Glomerular visceral epithelial cell (primary cell): Measurements from ENCODE around the gene ABT1.

Experiments used
- DNase-seq: peaks from one replicate; pipeline ENCODE4 v3.0.0-alpha.2; 2016; ENCODE audit errors: extremely low spot score

Gene ABT1

GRCh38 chr6:26575494-26575939 lies 21.2 kb upstream of the ABT1 start:
- no peak for DNase-seq

DNA sequence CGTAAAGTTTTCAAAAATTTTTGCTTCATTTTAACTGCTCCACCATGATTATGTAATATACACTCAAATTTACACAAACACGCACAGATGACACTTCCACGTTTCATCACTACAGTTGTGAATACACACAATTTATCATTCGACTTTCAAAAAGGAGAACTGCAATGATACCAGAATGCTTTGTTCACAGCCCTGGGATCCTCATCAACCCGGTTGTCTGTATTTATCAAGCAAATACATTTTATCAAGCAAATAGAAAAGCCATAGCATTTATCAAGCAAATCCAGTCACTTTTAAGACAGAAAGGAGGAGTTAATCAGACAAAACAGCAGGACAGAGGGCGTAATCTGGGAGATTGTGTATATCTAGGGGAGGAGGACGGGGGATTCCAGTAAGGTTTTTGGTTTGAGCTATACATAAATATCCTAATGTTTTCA lies 20.3 kb upstream of the ABT1 start:
- DNase-seq: no peak

GRCh38 chr6:26576929-26577719 lies 19.6 kb upstream of the ABT1 start:
- peak; percentile 37 for DNase-seq

DNA sequence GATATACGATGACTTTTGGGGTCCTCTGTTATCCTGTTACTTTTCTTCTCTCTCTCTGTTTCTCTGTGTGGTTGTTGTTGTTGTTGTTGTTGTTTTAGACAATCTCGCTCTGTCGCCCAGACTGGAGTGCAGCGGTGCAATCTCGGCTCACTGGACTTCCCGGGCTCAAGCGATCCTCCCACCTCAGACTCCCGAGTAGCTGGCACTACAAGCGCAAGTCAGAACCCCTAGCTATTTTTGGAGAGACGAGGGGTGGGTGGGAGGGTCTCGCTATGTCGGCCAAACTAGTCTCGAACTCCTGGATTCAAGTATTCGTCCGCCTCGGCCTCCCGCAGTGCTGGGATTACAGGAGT lies 19.1 kb upstream of the ABT1 start:
- DNase-seq: no peak

DNA sequence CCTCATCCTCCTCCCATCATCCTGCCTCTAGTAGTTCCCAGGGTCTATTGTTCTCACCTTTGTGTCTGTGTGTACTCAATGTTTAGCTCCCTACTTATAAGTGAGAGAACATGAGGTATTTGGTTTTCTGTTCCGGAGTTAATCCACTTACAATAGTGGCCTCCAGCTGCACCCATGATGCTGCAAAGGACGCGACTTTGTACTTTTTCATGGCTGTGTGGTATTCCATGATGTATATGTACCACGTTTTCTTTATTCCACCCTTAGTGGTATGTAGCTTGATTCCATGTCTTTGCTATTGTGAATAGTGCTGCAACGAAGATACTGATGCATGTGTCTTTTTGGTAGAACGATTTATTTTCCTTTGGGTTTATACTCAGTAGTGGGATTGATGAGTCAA lies 18.5 kb upstream of the ABT1 start:
- DNase-seq: no peak

DNA sequence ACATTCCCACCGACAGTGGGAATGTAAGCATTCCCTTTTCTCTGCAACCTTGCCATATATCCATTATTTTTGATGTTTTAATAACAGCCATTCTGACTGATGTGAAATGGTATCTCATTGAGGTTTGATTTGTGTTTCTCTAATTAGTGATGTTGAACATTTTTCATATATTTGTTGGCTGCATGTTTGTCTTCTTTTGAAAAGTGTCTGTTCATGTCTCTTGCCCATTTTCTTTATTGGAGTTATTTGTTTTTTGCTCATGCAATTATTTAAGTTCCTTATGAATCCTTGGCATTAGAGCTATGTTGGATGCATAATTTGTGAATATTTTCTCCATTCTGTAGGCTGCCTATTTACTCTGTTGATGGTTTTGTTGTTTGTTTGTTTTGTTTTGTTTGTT lies 18.0 kb upstream of the ABT1 start:
- no peak for DNase-seq

- no peak for DNase-seq
Measured at GRCh38 chr6:26581164-26581915, 15.4 kb upstream of the ABT1 start.

DNA sequence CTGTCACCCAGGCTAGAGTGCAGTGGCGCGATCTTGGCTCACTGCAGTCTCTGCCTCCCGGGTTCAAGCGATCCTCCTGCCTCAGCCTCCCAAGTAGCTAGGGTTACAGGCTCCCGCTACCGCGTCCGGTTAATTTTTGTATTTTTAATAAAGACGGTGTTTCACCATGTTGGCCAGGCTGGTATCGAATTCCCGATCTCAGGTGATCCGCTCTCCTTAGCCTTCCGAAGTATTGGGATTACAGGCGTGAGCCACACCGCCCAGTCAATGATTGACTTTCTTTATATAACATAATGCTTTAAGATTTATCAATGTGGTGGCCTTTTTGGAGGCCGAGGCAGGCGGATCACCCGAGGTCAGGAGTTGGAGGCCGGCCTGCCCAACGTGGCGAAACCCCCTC lies 7.8 kb upstream of the ABT1 start:
- DNase-seq: no peak

GRCh38 chr6:26592649-26593048 lies 4.1 kb upstream of the ABT1 start:
- no peak for DNase-seq

GRCh38 chr6:26593278-26594130 lies 3.2 kb upstream of the ABT1 start:
- no peak for DNase-seq

DNA sequence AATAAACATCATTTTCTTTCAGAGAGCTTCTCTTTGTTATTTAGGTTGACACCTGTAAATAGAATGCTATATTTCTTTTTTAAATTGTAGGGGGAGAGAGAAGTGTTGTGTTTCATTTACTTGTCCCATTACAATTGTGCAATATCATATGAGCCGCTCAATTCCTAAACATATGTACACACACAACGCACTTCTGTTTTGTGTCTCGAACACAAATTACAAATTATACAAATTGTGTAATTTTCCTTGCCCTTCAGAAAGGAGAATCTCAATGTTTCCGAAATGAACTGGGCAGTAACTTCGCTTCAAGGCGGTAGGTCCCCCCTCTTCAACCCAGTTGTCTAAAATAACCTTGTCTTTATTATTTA lies 2.6 kb upstream of the ABT1 start:
- DNase-seq: no peak

- peak; percentile 9 for DNase-seq
Measured at GRCh38 chr6:26594730-26595632, 1.8 kb upstream of the ABT1 start.

DNA sequence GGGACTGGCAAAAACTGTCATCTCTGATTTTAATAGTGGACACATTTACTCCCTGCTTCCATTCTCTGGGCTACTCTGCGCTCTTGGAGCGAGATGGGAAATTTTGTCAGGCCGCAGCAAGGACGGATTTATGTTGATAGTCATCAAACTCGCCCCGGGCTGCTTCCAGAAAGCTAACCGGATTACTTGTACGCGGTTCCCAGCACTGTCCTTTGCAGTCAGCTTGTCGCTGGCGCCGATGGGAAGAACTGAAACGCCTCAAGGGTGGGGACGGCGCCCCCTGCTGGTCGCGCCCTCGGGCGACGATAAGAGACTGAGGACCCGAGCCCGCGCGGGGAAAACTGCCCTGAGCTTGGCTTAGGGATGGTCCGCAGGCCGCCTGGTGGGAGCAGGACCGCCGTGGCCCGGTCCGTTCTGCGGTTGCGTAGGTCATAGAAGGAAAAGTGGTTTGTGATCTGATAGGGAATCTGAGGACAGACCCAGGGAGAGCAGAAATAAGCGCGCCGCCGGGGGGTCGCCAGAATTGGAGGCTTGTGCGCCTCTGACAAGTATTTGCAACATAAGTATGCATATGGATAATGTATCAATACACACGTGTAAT lies 984 bp upstream of the ABT1 start:
- DNase-seq: peak; percentile 89

DNA sequence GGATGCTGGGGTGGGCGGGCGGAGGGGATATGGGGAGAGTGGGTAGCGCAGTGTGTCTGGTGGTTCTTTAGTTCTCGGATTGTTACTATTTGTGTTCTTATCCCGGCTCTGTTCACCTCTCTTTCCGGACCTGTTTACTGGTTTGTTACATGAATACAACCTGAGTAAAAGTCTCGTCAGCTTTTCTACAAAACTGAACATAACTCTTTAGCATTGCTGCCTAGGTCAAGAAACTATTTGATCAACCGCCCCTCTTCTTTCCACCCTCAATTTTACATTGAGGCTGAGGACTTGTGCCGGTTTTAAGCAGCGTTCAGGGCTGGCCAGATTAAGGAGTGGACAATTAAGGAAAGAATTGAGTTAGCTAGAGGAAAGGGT lies 625 bp downstream of the ABT1 start:
- DNase-seq: no peak

GRCh38 chr6:26597821-26598220 lies 1.1 kb downstream of the ABT1 start:
- no peak for DNase-seq

DNA sequence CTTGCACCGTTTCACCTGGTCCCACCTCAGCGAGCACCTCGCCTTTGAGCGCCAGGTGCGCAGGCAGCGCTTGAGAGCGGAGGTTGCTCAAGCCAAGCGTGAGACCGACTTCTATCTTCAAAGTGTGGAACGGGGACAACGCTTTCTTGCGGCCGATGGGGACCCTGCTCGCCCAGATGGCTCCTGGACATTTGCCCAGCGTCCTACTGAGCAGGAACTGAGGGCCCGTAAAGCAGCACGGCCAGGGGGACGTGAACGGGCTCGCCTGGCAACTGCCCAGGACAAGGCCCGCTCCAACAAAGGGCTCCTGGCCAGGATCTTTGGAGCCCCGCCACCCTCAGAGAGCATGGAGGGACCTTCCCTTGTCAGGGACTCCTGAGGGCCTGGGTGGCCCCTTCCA lies 1.5 kb downstream of the ABT1 start:
- DNase-seq: no peak

- no peak for DNase-seq
Measured at GRCh38 chr6:26599134-26599533, 2.4 kb downstream of the ABT1 start.

DNA sequence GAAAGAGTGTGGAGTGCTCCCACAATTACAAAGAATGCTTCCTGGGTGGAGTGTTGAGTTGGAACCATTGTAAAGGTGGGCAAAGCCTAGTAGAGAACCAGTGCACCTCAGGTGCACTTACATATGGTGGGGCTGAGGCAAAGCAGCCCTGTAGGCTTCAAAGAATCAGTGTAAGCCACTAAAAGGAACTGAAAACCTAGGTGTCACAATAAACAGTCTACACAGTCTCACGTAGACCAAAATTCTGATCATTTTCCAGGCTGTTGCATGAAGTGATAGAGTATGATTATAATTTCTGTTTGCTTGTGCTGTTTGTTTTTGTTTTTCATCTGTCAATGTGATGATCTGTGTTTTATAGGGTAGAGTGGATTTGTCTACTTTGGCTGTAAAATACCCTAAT lies 2.8 kb downstream of the ABT1 start:
- no peak for DNase-seq

- no peak for DNase-seq
Measured at GRCh38 chr6:26600759-26601158, 4.0 kb downstream of the ABT1 start.

- no peak for DNase-seq
Measured at GRCh38 chr6:26602262-26602661, 5.5 kb downstream of the ABT1 start.

DNA sequence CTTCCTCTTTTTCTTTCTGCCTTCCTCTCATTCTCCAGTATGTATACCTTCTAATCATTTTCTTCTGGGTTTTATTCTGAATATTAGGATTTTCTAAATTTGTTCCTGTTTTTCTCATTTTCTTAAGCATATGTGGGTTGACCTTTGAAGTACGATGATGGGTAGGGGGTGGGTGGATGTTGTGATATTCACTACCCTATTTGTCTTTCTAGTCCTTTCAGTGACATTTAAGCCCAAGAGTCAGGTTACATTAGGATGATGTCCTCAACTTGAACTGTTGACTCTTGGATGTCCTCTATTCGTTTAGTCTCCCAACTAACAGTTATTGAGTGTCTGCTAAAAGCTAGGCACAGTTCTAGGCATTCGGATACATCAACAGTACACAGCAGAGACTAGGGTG lies 7.3 kb downstream of the ABT1 start:
- DNase-seq: no peak
